Middle frontal gyrus (tissue), 1 donor: Measurements from ENCODE around the gene PDLIM5.
"Not testable (repeated sequence)": the region's sequence is repeated elsewhere in the genome, so short reads cannot be mapped to it uniquely, and the experiment has no call there.

Experiments
- DNase-seq: peaks from one replicate; pipeline ENCODE4 v3.0.0-alpha.2; 2015; ENCODE audit warnings: low spot score; ENCODE audit errors: extremely low spot score

Gene PDLIM5

DNA sequence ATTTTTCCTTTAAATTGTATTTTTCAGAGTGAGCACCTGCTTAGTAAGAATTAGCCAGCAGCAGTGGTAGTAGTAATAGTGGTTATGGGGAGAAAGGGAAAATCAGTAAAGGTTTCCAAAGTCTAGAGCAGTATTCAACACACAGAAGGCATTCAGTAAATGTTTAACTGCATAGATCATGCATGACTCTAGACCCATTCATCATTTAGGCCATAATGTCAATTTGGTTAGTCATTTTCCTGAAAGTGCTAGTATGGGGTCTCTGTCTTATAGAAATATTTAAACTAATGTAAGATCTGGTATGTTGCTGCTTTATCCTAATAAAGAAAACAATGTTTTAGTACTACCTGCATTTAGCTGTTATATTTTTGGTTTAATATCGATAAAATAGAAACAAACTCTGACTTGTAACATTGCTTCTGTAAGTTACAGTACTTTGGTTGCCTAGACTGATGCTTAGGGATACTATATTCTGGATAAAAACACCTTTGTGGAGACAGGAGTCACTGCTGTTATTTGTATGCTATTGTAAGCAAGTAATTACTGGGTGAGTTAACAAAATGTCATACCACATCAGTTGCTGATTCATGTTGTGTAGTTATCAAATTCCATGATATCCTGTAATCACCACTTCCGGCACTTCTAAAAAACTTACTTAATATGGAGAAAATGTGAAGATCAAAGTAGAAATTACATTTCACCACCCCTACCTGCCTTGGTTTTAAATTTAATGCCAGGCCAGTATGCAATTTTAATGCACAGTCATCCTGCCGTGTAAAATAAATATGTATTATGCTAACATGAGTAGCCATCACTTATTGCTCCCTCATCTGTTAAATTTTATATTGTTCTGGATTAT lies 190.2 kb downstream of the PDLIM5 start:
- no peak for DNase-seq

DNA sequence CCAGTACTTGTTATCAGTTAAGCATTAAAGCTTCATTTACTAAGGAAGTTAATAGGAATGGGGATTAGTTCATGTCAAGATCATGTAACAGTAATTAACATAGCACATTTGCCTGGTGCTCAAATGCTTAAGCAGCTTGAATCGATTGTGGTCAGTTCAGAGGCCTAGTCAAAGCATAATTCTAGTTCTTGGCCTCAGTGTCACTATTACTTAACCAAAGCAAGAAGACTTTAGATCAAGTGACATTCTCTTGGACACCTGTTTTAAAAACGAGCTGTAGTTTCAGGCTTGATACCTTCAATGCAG lies 190.8 kb downstream of the PDLIM5 start:
- DNase-seq: no peak

DNA sequence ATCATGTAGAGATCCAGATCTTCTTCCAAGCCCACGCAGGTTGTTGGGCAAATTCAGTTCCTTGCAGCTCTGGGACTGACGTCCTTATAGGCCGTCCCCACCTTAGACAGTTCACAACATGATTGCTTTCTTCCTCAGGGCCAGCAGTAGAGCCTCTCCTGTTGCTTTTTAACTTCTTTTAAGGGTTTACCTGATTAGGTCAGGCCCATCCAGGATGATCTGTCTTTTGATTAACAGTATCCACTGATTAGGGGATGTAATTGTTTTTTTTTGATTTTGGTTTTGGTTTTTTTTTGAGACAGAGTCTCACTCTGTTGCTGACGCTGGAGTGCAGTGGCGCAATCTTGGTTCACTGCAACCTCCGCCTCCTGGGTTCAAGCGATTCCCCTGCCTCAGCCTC lies 197.0 kb downstream of the PDLIM5 start:
- no peak for DNase-seq

DNA sequence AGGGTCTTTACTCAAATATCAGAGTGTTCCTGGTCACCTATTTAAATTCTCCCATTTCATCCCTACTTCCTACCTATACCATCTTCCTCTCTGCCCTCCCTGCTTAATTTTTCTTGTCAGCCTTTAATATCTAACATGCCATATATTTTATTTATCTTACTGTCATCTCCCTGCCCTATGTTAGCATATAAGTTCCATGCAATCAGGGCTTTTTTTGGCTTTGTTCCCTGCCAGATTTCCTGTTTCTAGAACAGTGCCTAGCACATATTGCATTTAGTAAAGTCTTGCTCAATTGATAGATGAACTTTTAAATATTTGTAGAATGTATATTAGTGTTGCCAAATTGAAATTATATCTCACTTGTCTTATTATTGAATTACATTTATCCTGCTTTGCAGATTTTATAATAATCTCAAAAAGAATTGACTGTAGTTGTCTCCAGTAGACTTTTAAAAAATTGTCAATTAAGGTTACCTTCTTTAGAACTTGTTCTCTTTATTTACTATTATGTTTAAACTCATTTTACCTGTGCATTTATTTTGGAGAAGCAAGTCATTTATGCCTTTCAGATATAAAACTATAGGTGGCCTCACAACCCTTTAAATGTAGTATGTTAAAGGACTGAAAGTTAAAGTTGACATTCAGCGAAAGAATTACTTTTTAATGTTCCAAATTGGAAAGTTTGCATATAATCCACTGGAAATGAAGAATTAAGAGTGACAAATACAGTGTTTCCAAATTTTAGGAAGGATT lies 197.8 kb downstream of the PDLIM5 start:
- DNase-seq: no peak

DNA sequence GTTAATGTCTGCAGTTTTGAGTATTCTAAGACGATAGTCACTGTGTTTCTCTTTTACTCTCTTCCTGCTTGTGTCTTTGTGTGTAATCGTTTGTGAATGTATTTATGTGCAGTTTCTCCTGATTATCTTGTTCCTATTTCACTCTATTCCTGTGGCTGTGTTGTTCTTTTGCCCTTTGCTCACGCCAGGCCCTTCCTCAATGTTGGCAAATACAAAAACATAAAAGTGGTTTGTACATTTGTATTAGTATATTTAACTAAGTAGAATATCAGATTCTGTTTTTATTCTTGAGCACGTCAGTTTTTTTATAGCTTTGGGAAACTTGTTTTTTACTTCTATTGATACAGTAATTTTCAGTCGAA lies 198.4 kb downstream of the PDLIM5 start:
- DNase-seq: no peak

DNA sequence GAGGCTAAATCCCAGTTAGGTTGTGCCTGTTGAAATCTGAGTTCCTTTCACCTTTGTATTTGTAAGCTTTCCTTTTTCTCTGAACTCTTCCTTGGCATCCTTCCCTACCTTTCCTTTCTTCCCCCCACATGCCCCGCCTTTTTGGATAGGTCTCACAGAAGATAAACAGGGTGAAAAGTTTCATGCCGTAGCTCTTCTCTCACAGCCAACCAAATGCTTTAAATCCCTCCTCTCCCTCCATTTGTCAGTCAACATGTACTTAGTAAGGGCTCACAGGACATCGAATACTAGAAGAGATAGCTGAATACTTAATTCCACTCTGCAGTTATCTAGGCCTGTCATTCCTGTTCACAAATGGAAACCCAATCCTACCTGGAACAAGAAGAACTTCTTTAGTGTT lies 198.9 kb downstream of the PDLIM5 start:
- no peak for DNase-seq

DNA sequence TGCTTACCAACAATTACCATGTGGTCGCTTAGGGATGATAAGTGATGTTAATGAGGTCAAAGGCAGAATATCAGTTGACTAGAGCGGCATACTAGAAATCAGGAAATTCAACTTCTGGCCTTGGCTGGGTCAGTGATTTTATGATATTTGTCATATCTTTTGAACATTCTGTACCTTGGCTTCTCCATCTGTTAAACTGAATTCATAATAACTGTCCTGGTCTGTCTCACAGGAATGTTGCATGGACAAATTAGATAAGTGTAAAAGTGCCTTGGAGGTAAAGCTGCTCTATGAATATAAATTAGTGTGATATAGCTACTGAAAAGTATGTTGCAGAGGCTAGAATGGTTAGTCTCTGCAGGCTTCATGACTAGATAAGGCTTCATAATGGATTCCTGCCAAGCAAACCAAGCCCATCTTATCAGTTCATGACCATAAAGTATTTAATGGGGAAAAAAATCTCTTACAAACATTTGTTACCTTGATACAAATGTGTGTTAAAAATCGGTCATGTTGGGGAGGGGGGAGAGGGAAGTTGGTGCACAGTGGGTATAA lies 201.4 kb downstream of the PDLIM5 start:
- DNase-seq: no peak

DNA sequence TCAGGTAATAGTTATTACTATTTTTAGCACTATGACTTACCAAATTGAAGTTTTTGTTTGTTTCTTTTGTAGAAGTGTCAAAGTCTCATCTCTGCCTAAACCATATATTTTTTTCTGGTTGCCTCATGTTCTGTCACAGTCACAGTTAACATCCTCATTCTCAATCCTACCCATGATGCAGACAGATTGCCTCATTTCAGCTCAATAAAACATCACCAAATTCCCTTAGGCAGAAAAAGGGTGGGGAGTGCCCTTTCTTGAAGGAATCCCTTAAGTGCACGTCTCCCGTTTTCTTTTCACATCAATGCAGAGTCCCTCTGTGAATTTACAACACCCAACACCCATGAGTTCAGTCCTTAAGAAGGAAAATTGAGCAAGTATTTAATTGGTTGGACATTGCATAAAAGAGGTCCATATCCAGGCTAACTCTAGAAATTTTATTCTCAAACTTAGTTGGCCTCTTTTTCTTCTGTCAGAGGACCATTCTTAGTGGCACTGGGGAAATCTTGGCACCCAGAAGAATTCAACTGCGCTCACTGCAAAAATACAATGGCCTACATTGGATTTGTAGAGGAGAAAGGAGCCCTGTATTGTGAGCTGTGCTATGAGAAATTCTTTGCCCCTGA lies 202.4 kb downstream of the PDLIM5 start:
- DNase-seq: no peak

DNA sequence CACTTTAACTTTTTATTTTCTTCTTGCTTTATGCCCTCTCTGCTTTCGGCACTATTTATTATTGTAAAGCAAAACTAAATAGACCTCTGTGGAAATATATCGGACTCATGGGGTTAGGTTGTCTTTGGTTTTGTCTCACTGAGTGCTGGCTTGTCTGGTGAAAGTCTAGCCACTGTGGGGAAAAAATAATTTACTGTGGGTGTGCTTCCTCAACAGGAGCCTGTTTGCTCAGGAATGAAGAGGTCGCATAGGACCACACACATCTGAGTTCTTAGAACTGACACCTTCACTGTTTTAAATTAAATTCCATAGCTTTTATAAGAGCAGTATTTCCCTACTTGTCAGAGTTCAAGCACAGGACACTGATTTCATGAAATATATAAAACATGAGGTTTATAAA lies 203.0 kb downstream of the PDLIM5 start:
- no peak for DNase-seq

DNA sequence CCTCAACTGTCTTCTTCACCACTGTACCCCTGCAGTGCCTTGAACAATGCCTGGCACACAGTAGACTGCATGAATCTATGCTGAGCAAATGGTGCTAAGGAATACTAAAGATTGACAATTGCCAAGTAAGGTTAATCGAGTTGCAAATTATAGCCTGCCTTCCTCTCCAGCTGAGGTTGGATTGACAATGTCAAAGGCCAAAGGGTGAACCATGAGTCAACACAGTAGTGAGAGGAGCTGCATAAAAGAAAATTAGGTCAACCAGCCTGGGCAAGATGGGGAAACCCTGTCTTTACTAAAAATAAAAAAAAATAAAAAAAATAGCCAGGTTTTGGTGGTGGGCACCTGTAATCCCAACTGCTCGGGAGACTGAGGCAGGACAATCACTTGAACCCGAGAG lies 208.9 kb downstream of the PDLIM5 start:
- no peak for DNase-seq

DNA sequence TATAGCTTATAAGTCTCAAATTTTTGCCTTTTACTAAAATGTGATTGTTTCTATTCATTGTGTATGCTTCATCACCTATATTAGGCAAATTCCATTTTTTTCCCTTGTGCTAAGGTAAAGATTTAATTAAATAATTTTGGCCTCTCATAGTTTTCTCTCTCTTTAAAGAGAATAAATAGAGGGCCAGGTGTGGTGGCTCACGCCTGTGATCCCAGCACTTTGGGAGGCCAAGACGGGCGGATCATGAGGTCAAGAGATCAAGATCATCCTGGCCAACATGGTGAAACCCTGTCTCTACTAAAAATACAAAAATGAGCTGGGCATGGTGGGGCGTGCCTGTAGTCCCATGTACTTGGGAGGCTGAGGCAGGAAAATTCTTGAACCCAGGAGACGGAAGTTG lies 213.3 kb downstream of the PDLIM5 start:
- not testable (repeated sequence) for DNase-seq

DNA sequence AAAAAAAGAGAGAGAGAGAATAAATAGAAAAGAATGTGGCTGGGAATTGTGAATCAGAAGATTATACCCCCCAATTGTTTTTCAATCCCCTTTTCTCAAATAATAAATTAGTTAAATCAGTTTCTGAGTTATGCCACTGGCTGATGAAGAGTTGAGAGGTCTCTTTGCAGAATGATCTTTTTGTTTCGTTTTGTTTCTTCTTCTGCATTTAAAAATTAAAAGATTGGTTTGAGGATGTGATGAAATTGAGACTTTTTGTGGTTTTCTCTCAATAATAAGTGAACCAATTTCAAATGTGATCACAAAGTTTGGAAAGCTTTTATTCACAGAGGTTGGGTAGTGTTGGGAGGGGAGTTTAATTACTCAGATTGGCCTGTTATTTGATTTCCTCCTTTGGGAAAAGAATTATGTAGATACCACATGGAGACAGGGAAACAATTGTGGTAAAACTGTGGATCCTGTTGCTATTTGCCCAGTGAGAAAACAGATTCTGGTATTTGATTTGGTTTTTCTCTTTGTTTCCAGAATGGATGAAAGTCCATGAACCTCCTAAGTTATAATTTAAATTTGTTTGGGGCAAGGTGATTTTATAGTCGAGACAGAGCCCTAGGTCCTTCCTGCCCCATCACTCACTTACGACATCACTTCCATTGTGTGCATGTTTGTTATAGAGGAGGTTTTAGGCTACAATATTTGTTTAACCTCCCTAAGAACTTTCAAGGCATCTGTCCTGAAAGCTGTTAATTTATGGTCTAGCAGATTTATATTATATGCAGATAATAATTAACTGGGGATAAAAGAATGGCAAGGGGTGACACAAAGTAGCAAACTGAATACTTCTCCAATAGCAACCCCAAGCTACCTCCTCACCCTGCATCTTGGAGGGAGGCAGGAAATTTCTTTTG lies 214.0 kb downstream of the PDLIM5 start:
- DNase-seq: no peak

DNA sequence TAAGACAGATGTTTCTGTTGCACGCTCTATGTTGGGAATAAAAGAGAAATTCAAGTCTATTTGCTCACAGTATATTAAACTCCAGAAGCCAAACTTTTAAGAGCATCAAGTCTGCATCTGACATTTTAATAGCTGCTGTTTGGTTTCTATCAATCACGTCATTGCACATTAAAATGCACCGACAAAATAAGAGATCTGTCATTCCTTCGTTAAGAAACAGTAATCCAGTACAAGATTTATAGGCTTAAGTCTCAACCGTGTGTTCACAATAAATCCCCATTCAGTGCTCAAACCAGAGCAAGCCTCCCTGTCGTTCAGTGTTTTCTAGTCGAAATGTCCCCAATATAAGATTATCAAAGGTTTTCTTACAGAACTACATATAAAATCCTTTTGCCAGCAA lies 217.0 kb downstream of the PDLIM5 start:
- DNase-seq: no peak

DNA sequence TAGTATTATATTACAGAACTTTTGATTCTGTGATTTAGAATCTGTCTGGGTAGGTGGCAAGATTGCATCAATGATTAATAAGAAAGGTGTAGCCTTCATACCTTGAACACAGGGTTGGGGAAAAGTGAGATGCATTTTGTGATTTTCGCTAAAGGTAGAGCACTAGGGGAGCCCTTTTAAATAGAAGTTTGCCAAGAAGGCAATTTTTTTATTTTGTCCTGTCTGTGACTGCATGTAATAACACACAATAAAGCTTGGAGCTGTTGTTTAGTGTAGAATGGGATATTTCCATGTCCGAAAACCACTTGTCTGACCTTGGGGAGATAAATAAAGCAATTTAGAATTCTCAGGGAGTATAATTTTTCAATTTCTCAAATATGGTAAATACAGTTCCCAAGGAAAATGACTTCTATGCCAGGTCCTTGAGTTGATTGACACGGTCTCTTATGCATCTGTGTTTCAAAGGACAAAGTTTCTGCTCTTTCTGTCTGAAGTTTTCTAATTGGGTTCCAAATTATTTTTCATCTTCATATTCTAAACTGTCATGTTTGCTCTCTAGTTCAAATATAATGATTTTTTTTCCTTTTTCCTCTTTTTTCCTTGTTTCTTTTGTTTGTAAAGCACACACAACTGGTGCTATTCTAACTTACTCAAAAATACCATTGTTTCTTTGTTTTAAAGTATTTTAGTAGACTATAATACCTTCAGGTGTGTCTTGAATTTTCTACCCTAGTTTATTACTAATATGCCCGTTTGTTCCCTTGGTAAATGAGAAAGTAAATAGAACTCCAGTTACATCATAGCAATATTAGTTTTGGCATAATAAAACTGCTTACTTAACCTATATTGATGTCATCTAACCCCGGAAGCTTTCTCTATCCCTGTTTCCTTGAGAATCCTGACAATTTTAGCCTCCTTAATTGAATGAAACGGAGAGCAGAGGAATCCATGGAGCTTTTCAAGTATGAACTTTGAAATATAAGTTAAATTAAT lies 218.2 kb downstream of the PDLIM5 start:
- DNase-seq: no peak

DNA sequence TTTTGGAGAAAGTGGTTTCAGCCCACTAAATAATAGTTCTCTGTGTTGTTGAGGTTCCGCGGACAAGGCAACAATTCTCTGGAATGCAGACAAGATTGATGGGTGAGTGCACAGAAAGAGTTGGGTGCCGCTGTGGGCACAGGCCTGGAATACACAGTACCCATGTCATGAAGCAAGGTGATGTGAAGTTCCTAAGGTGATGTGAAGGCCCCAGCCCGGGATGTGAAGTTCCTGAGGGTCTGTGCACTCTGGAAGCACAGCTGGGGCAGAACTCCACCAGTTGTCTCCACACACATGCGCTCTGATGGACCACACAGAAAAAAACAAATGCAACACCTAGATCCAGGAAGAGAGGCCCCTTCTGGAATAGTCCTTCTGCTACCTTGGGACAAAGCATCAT lies 219.4 kb downstream of the PDLIM5 start:
- DNase-seq: no peak

DNA sequence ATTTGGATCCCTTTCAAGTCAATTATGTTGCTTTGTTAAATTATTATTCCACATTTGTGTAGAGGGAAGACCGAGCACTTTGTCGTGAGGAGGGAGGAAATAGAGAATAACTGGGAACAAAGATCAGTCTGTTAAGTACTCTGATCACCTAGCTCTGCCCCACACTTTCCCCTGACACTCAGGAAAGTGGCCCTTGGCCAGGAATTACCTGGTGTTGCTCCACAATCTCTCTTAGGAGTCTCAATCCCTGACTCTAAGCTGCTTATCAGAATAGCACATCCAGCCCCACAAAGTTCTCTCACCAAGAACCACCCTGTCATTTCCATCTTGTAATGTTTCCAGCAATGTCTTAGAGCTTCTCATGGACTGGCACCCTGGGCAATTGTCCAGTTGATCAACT lies 222.2 kb downstream of the PDLIM5 start:
- DNase-seq: no peak

DNA sequence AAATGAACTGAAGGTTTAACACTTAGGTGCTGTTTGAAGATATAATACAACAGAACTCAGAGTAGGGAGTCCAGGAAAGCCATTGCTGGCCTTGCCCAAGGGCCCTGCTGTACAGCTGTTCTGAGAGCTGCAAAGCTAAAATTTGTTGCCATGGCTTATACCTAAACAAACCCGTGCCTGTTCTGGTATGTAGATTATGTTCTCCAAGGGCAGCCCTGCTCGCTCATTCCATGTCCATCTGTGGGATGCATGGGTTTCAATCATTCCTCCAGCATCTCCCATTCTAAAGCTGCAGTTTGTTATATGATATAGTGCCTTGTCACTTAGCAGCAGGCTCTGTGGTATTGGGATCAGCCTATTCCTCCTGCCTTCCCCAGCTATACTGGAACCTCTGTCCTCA lies 225.2 kb downstream of the PDLIM5 start:
- no peak for DNase-seq

DNA sequence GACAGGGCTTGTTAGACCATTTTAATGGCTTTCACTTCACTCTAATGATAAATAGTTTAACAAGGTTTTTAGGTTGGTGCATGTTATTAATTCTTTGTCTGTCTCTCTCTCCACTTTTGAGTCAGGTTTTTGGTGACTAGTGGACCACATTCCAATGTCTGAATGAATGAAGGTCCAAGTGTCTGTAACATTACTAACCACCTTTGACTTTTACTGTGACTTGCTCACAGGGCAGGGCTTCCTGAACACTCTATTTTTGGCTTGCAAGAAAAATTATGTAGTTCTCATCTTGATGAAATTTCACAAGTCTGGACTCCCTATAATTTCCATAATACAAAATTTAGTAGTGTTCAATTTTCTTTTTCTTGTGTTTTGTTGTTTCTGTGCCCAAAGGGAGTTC lies 227.2 kb downstream of the PDLIM5 start:
- no peak for DNase-seq

DNA sequence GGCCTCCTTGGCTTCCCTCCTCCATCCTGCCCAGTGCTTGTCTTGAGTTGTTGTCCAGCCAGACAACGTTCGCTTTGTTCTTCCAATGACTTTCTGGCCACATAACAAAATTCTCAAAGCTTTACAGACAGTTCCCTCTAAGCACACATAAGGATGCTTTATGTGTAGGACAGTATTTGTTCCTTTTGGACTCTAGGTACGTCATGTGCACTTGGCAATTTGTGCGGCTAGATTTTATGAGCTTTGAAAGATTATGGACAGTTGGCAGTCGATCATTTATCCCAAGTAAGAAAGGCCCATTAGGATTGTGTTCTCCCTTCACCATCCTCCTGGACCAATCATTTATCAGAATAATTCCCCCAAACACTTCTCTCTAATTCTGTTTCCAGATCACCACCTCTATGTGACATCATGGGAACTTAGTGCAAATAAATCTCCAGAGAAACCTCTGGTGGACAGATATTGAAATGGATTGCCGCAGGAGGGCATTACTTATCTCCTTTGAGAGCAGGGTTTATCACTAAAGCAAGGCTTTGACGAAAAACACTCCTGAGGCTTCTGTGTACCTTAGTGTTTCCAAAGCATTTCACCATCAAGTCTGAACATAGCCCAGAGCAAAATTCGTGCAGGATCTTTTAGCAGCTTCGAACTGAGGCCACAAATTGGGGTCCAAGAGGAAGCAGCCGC lies 228.6 kb downstream of the PDLIM5 start:
- no peak for DNase-seq
